HG02763 (cell line): Measurements from ENCODE around the gene ATM.

ENCODE experiments used
- ATAC-seq: cut with Tn5 transposase; IDR thresholded peaks from one replicate; pipeline ENCODE4 v1.9.1; 2021; ENCODE audit warnings: mild to moderate bottlenecking, moderate library complexity; ENCODE audit not compliant: unreplicated experiment

Gene ATM

GRCh38 chr11:108222574-108223347, at the start of gene ATM, which contains the start of gene NPAT:
TSS of gene ATM (plus strand) at chr11:108223067. CDS start at chr11:108227625, 4,558 bp downstream.
TSS of gene NPAT (minus strand) at chr11:108222638. CDS start at chr11:108222536, 102 bp downstream.
- peak; percentile 79 for ATAC-seq

GRCh38 chr11:108177570-108177969, 45.3 kb upstream of the ATM start:
- ATAC-seq: no peak

- no peak for ATAC-seq
These were observed 29.1 kb upstream of the ATM start for GRCh38 chr11:108193725-108194124.

- ATAC-seq: no peak
These were observed 26.0 kb upstream of the ATM start for GRCh38 chr11:108196901-108197300.

- ATAC-seq: no peak
These were observed 25.5 kb upstream of the ATM start for GRCh38 chr11:108197351-108197750.

- ATAC-seq: no peak
These were observed 24.0 kb upstream of the ATM start for GRCh38 chr11:108198833-108199232.

- peak; percentile 72 for ATAC-seq
These were observed 23.2 kb upstream of the ATM start for GRCh38 chr11:108199446-108200321.

GRCh38 chr11:108203075-108203474, 19.8 kb upstream of the ATM start:
- ATAC-seq: no peak

GRCh38 chr11:108204376-108204775, 18.5 kb upstream of the ATM start:
- no peak for ATAC-seq

GRCh38 chr11:108204929-108205499, 17.9 kb upstream of the ATM start:
- no peak for ATAC-seq

- no peak for ATAC-seq
These were observed 16.7 kb upstream of the ATM start for GRCh38 chr11:108206171-108206570.

- ATAC-seq: no peak
These were observed 15.7 kb upstream of the ATM start for GRCh38 chr11:108206969-108207682.

GRCh38 chr11:108207683-108208060, 15.2 kb upstream of the ATM start:
- no peak for ATAC-seq

- no peak for ATAC-seq
These were observed 12.4 kb upstream of the ATM start for GRCh38 chr11:108210441-108210840.

GRCh38 chr11:108213784-108214183, 9.1 kb upstream of the ATM start:
- ATAC-seq: no peak

- ATAC-seq: no peak
These were observed 5.9 kb upstream of the ATM start for GRCh38 chr11:108216988-108217387.

GRCh38 chr11:108218455-108218854, 4.4 kb upstream of the ATM start:
- no peak for ATAC-seq

- ATAC-seq: no peak
These were observed 3.7 kb upstream of the ATM start for GRCh38 chr11:108218912-108219783.

GRCh38 chr11:108220721-108221336, 2.0 kb upstream of the ATM start:
- no peak for ATAC-seq

- ATAC-seq: no peak
These were observed 1.5 kb upstream of the ATM start for GRCh38 chr11:108221371-108221770.
